SH-SY5Y (cell line): ENCODE data around the gene TMEM272.

Experiments
- GATA2 ChIP-seq: IDR thresholded peaks from 2 replicates; pipeline ENCODE4 v1.6.1; 2011; ENCODE audit warnings: mild to moderate bottlenecking, low read depth, low read length
- GATA3 ChIP-seq: IDR thresholded peaks from 2 replicates; pipeline ENCODE4 v1.6.1; 2011; ENCODE audit warnings: low read depth, mild to moderate bottlenecking, low read length, moderate library complexity

TMEM272 gene

GRCh38 chr13:51862957-51863356 is 18.0 kb upstream of the TMEM272 start:
- TF ChIP-seq GATA3 = no peak
- TF ChIP-seq GATA2 = no peak

- TF ChIP-seq GATA2 = no peak
- TF ChIP-seq GATA3 = no peak
These were observed 16.8 kb upstream of the TMEM272 start, which contains the start of gene CCDC70 for GRCh38 chr13:51861723-51862300. Gene CCDC70 (plus strand): TSS chr13:51861969. CDS start chr13:51865412, 3,443 bp downstream.

DNA sequence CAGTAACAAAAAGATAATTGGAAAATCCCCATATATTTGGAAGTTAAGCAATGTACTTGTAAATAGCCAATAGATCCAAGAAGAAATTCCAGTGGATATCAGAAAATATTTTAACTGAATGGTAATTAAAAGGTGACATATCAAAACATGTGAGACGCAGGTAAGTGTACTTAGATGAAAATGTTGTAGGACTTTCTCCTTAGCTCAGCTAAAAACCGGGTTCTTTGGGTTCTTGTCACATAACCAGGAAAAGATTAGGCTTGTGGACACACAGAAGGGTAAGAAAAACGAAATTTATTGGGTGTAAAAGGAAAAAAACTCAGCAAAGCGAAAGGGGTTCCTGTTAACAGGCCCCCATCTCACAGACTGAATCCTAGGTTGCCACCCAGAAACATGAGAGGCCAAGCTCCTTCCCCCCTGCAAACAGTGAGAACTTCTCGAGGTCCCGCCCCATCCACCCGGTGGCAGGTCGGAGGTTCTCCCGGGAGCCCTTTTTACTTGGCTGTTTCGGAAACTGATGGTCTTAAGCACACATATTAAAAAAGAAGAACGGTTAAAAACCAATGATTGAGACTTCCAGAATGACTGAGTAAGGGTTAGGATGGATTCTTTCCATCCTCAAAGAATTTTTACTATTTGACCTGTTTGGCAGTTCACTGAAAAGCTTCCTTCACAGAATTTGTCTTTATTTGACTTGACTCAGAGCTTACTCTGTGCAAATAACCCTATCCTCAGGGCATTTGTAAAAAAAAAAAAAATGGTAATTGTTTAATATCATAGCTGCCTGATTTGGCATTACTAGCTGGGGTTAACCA is 13.7 kb upstream of the TMEM272 start:
- TF ChIP-seq GATA2 (no peak), GATA3 (no peak)

- TF ChIP-seq GATA3 = no peak
- TF ChIP-seq GATA2 = no peak
These were observed 12.0 kb upstream of the TMEM272 start for GRCh38 chr13:51856998-51857397.

DNA sequence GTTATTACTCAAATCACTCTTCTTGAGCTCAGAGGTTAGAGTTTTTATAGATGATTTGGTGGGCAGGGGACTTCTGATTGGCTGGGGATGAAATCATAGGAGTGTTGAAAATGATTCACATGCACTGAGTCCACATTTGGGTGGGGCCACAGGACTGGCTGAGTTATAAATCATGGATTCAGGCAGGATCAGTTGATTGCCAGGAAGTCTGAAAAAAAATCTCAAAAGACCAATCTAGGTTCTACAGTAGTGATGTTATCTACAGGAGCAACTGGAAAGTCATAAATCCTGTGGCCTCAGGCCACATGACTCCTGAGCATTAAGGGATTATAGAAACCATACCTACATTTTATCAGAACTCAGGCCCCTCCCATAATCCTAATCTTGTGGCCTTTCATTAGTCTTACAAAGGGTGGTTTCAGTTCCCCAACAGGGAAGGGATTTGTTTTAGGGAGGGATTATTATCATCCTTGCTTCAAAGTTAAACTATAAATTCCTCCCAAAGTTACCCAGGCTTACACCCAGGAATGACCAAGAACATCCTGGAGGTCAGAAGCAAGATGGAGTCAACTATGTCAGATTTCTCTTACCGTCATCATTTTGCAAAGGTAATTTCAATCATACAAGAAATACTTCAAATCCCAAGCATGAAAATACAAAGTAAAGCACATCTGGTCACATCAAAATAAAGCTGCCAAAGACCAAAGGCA is 11.2 kb upstream of the TMEM272 start:
- TF ChIP-seq GATA2 = no peak
- no peak for TF ChIP-seq GATA3

DNA sequence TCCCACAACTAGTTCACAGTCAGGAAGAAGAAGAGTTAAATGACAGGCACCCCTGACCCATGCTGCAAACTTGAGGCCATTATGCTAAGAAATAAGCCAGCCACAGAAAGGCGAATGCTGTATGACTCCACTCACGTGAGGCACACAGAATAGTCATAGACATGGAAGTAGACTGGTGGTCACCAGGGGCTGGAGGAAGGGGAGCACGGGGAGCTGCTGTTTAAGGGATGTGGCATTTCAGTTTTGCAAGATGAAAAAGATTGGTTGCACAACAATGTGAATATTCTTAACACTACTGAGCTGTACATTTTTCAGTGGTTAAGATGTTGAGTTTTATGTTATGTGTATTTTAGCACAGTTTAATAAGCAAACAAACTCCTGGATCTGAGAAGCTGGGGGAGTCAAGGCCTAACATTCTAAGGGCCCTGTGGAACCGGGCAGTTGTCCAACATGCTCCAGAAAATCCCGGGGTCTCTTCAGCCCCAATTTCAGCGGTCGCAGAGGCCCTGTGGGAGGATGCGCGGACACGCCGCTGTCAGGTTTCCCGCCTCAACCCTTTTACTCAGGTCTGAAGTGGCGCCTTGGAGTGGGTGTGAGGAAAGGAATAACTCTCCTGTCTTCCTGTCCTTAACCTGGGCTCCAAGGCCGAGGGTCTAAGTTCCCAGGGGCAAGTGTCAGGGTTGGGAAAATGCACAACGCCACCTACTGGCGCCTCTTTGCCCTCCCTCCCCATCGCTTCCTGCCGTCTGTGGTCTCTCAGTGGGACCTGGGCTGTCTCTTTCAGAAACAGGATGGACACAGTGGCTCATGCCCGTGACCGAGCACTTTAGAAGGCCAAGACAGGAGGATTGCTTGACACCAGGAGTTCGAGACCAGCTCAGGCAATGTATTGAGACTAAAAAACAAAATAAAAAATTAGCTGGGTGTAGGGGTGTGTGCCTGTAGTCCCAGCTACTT is 4.4 kb upstream of the TMEM272 start:
- TF ChIP-seq GATA2 = no peak
- no peak for TF ChIP-seq GATA3

- TF ChIP-seq GATA2 (no peak), GATA3 (no peak)
These were observed 3.7 kb upstream of the TMEM272 start for GRCh38 chr13:51848674-51849073.

GRCh38 chr13:51846756-51847155 is 1.8 kb upstream of the TMEM272 start:
- TF ChIP-seq GATA3 (no peak), GATA2 (no peak)

- TF ChIP-seq GATA3 (no peak), GATA2 (no peak)
These were observed 769 bp upstream of the TMEM272 start for GRCh38 chr13:51845574-51846318.

- no peak for TF ChIP-seq GATA3
- no peak for TF ChIP-seq GATA2
These were observed 1.4 kb downstream of the TMEM272 start for GRCh38 chr13:51843529-51843928.

DNA sequence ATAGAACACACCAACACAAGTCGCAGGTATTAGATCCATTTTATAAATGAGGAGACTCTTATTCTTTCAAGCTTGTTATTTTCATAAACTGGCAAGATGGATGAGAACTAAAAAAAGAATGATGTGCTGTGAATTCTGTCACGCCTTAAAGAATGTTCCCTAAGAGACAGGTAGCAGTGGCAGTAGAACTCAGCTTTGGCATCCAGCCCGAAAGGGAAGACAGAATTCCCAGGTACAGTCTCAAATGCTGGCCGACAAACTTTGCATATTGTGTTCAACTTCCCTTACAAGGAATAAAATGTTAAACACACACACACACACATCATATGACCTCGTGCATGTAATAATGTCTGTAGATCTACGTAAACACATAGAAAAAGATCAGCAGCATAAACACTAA is 3.2 kb downstream of the TMEM272 start:
- no peak for TF ChIP-seq GATA2
- TF ChIP-seq GATA3 = no peak

- TF ChIP-seq GATA2 (no peak), GATA3 (no peak)
These were observed 4.1 kb downstream of the TMEM272 start for GRCh38 chr13:51840917-51841316.
